CD4-positive, alpha-beta T cell treated with Interleukin-2 at 100 ng/mL for 4 hours (primary cell): Measurements from ENCODE around the gene CPAMD8.
"Not testable (repeated sequence)": the region's sequence is repeated elsewhere in the genome, so short reads cannot be mapped to it uniquely, and the experiment has no call there.

Source experiments
- DNase-seq: peaks from one replicate; pipeline ENCODE4 v3.0.0-alpha.2; 2020; ENCODE audit warnings: low spot score

The CPAMD8 gene

GRCh38 chr19:17041976-17042375, 15.4 kb upstream of the CPAMD8 start:
- DNase-seq = no peak

GRCh38 chr19:17037966-17038500, 11.4 kb upstream of the CPAMD8 start:
- no peak for DNase-seq

- DNase-seq = no peak
These were observed 10.6 kb upstream of the CPAMD8 start for GRCh38 chr19:17037184-17037583.

- no peak for DNase-seq
These were observed 10.0 kb upstream of the CPAMD8 start for GRCh38 chr19:17036640-17037039.

- DNase-seq = no peak
These were observed 9.3 kb upstream of the CPAMD8 start for GRCh38 chr19:17035842-17036424.

GRCh38 chr19:17031741-17032140, 5.1 kb upstream of the CPAMD8 start:
- no peak for DNase-seq

- no peak for DNase-seq
These were observed 945 bp upstream of the CPAMD8 start for GRCh38 chr19:17027535-17027975.

- peak; percentile 8 for DNase-seq
These were observed 485 bp downstream of the CPAMD8 start for GRCh38 chr19:17025991-17026658.

- no peak for DNase-seq
These were observed 1.2 kb downstream of the CPAMD8 start for GRCh38 chr19:17025361-17025760.

GRCh38 chr19:17024941-17025340, 1.7 kb downstream of the CPAMD8 start:
- DNase-seq = not testable (repeated sequence)

GRCh38 chr19:17023805-17024204, 2.8 kb downstream of the CPAMD8 start:
- DNase-seq = no peak

- DNase-seq = no peak
These were observed 3.9 kb downstream of the CPAMD8 start for GRCh38 chr19:17022738-17023137.

GRCh38 chr19:17021793-17022590, 4.6 kb downstream of the CPAMD8 start:
- DNase-seq = no peak

- no peak for DNase-seq
These were observed 5.3 kb downstream of the CPAMD8 start for GRCh38 chr19:17021328-17021727.

- no peak for DNase-seq
These were observed 5.8 kb downstream of the CPAMD8 start for GRCh38 chr19:17020823-17021222.

GRCh38 chr19:17020385-17020784, 6.2 kb downstream of the CPAMD8 start:
- no peak for DNase-seq

GRCh38 chr19:17014212-17014861, 12.3 kb downstream of the CPAMD8 start:
- DNase-seq = not testable (repeated sequence)

GRCh38 chr19:17011485-17011884, 15.1 kb downstream of the CPAMD8 start:
- no peak for DNase-seq

- no peak for DNase-seq
These were observed 20.0 kb downstream of the CPAMD8 start for GRCh38 chr19:17006579-17006978.

- no peak for DNase-seq
These were observed 21.6 kb downstream of the CPAMD8 start for GRCh38 chr19:17005000-17005399.

GRCh38 chr19:17004386-17004785, 22.2 kb downstream of the CPAMD8 start:
- DNase-seq = no peak

- DNase-seq = no peak
These were observed 24.2 kb downstream of the CPAMD8 start for GRCh38 chr19:17002455-17002854.
